NK-92 (cell line): ENCODE results near the gene PPM1H.

ENCODE experiments used
- DNase-seq: peaks from one replicate; lab custom pipeline; 2025; ENCODE audit not compliant: unreplicated experiment; lab: John Stamatoyannopoulos, UW

The PPM1H gene

GRCh38 chr12:62717643-62718042 lies 217.3 kb downstream of the PPM1H start:
- DNase-seq = no peak

- no peak for DNase-seq
These were observed 218.0 kb downstream of the PPM1H start for GRCh38 chr12:62716866-62717525.

GRCh38 chr12:62716037-62716436 lies 218.9 kb downstream of the PPM1H start:
- DNase-seq = no peak

GRCh38 chr12:62714774-62715721 lies 219.9 kb downstream of the PPM1H start:
- DNase-seq = no peak

GRCh38 chr12:62714181-62714773 lies 220.7 kb downstream of the PPM1H start:
- DNase-seq = no peak

GRCh38 chr12:62713723-62714122 lies 221.2 kb downstream of the PPM1H start:
- DNase-seq = no peak

- no peak for DNase-seq
These were observed 222.0 kb downstream of the PPM1H start for GRCh38 chr12:62712681-62713573.

GRCh38 chr12:62711631-62712241 lies 223.2 kb downstream of the PPM1H start:
- no peak for DNase-seq

GRCh38 chr12:62709311-62709710 lies 225.6 kb downstream of the PPM1H start:
- no peak for DNase-seq

GRCh38 chr12:62707939-62708338 lies 227.0 kb downstream of the PPM1H start:
- DNase-seq = no peak

- DNase-seq = no peak
These were observed 229.1 kb downstream of the PPM1H start for GRCh38 chr12:62705846-62706245.

GRCh38 chr12:62703011-62703380 lies 232.0 kb downstream of the PPM1H start:
- DNase-seq = no peak

GRCh38 chr12:62701492-62701891 lies 233.5 kb downstream of the PPM1H start:
- DNase-seq = no peak

- DNase-seq = no peak
These were observed 234.7 kb downstream of the PPM1H start for GRCh38 chr12:62700091-62700880.

- DNase-seq = no peak
These were observed 236.2 kb downstream of the PPM1H start for GRCh38 chr12:62698701-62699101.

- no peak for DNase-seq
These were observed 237.1 kb downstream of the PPM1H start for GRCh38 chr12:62697893-62698292.

- no peak for DNase-seq
These were observed 239.3 kb downstream of the PPM1H start for GRCh38 chr12:62695696-62696095.

- no peak for DNase-seq
These were observed 240.3 kb downstream of the PPM1H start for GRCh38 chr12:62694632-62695031.

- no peak for DNase-seq
These were observed 240.8 kb downstream of the PPM1H start for GRCh38 chr12:62694116-62694515.
